Breast epithelium (tissue), 4 donors: Measurements from ENCODE around the gene KDM3B. TPM values are rescaled to one million over a fixed set of nuclear protein-coding genes. Genes with fewer than 3 reads are reported as not detected.

Source experiments
- DNase-seq, 2 donors: peaks; one replicate each; pipeline ENCODE4 v3.0.0-alpha.2; 2019; ENCODE audit warnings: low spot score in 2 of 2
- H3K27ac ChIP-seq, 2 donors: fragments of 200-600 bp; sonication (generic) in 1 of 2; one replicate each; pipeline ENCODE4 v1.5.1; 2016 to 2019; ENCODE audit warnings: mild to moderate bottlenecking in 1 of 2
- H3K27me3 ChIP-seq, 2 donors: fragments of 200-600 bp; sonication (generic) in 1 of 2; one replicate each; pipeline versions ENCODE4 v1.5.1 to v1.6.0; 2017 to 2019; ENCODE audit warnings: control low read depth in 1 of 2, mild to moderate bottlenecking in 1 of 2
- H3K36me3 ChIP-seq: fragments of 200-600 bp; one replicate; pipeline ENCODE4 v1.5.1; 2019
- H3K4me1 ChIP-seq, 2 donors: fragments of 200-600 bp; sonication (generic); one replicate each; pipeline ENCODE4 v1.5.1; 2016 to 2019; ENCODE audit warnings: control low read depth in 1 of 2
- H3K4me3 ChIP-seq, 3 donors: fragments of 200-600 bp; sonication (generic); 1 replicate in 2 of 3; 2 replicates in 1 of 3; pipeline ENCODE4 v1.5.1; 2016 to 2019; ENCODE audit warnings: mild to moderate bottlenecking in 3 of 3, moderate library complexity in 2 of 3
- H3K9me3 ChIP-seq, 2 donors: fragments of 200-600 bp; sonication (generic) in 1 of 2; one replicate each; pipeline ENCODE4 v1.5.1; 2016 to 2019; ENCODE audit warnings: control low read depth in 1 of 2
- POLR2A ChIP-seq: fragments of 450-650 bp; IDR thresholded peaks from one replicate; pipeline ENCODE4 v1.6.1; 2016; ENCODE audit warnings: antibody characterized with exemption, mild to moderate bottlenecking, moderate library complexity
- POLR2AphosphoS5 ChIP-seq, 3 donors: sonication (generic); formaldehyde crosslinking; IDR thresholded peaks; one replicate each; pipeline ENCODE4 v1.6.1; 2017; ENCODE audit warnings: antibody characterized with exemption in 3 of 3
- intact Hi-C: fragments of 100-400 bp; cut with DNase I; formaldehyde crosslinking; loops from one replicate; pipeline ENCODE4 v1.15.1; 2023; ENCODE audit warnings: low total_unique reads
- total RNA-seq, 3 donors: library from RNA; depleted of rRNA; stranded (reverse); fragments of >200 nt; gene quantifications; one replicate each; pipeline ENCODE4 v1.1.0, GENCODE V29; 2016
- TF ChIP-seq, protein P1 (sequence below), 3 donors: fragments of 450-650 bp; IDR thresholded peaks; one replicate each; pipeline ENCODE4 v1.5.1; 2016 to 2017; ENCODE audit warnings: antibody characterized with exemption in 3 of 3, mild to moderate bottlenecking in 3 of 3, moderate library complexity in 3 of 3

Gene KDM3B
- total RNA-seq, 3 donors from 2014 or later: 61.3 to 85.0 (median 66.5) TPM

DNA sequence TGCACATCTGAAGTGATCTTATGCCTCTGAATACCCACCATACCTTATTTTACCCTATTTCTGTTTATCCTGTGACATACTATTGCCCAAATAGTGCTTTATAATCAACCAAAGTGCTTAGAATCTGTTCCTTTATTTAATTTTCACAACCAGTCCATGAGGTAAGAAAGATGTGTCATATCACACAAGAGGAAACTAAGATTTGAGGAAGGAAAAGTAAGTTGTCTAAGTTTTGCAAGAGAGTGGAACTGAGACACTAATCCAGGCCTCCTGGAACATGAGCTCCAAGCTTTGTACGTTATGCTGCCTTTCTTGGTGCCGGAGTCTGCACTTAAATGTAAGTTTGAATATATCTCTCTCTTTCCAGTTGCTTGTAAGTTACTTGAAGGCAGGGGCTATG lies 17.2 kb downstream of the KDM3B start:
- intact Hi-C loops: no loop called here
- Histone ChIP-seq H3K27ac (no peak overlapping the region), H3K9me3 (no peaks in the 10 kb centered on the region), H3K27me3 (no peaks in the 10 kb centered on the region), H3K4me3 (no peak overlapping the region), H3K36me3 (no peaks in the 10 kb centered on the region), H3K4me1 (no peaks in the 10 kb centered on the region)
- TF ChIP-seq POLR2A: no peak
- TF ChIP-seq POLR2AphosphoS5 (IDR thresholded peaks at IDR 0.05): no peak
- TF ChIP-seq, protein P1, sequence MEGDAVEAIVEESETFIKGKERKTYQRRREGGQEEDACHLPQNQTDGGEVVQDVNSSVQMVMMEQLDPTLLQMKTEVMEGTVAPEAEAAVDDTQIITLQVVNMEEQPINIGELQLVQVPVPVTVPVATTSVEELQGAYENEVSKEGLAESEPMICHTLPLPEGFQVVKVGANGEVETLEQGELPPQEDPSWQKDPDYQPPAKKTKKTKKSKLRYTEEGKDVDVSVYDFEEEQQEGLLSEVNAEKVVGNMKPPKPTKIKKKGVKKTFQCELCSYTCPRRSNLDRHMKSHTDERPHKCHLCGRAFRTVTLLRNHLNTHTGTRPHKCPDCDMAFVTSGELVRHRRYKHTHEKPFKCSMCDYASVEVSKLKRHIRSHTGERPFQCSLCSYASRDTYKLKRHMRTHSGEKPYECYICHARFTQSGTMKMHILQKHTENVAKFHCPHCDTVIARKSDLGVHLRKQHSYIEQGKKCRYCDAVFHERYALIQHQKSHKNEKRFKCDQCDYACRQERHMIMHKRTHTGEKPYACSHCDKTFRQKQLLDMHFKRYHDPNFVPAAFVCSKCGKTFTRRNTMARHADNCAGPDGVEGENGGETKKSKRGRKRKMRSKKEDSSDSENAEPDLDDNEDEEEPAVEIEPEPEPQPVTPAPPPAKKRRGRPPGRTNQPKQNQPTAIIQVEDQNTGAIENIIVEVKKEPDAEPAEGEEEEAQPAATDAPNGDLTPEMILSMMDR (IDR thresholded peaks at IDR 0.05): no peak
- DNase-seq: no peak

DNA sequence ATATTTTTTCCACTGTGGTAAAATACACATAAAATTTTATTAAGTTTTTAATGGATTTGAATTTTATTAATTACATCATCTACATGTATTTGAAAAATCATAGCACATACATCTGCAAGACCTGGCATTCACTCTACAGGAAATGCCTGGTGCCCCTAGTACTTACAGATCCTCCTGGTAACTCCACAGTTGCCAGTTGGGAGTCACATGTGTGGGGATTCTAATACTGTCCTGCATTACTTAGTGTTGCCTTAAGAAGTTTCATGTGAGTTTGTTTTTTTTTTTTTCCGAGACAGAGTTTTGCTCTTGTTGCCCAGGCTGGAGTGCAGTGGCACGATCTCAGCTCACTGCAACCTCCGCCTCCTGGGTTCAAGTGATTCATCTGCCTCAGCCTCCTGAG lies 18.1 kb downstream of the KDM3B start:
- H3K4me3 ChIP-seq: no peak overlapping the region
- H3K27ac ChIP-seq: no peak overlapping the region
- H3K27me3 ChIP-seq: no peaks in the 10 kb centered on the region
- no peaks in the 10 kb centered on the region for H3K36me3 ChIP-seq
- no peaks in the 10 kb centered on the region for H3K9me3 ChIP-seq
- DNase-seq: no peak
- no peaks in the 10 kb centered on the region for H3K4me1 ChIP-seq
- TF ChIP-seq POLR2AphosphoS5 (IDR thresholded peaks at IDR 0.05) (no peak), POLR2A (no peak)
- TF ChIP-seq, protein P1 (IDR thresholded peaks at IDR 0.05): no peak
- intact Hi-C loops: no loop called here

DNA sequence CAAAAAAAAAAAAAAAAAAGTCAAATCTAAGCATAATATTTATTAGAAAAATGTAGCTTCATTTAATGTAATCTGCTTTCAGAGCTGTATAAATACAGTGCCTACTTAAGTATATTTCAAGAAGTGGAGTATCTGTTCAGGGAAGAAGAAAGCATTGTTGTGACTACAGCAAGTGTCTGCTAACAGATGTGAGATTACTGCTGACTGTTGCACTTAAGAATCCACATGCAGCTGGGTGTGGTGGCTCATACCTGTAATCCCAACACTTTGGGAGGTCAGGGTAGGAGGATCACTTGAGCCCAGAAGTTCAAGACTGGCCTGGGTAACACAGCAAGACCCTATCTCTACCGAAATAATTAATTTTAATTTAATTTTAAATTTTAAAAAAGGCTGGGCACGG lies 19.0 kb downstream of the KDM3B start:
- no peaks in the 10 kb centered on the region for H3K4me1 ChIP-seq
- H3K9me3 ChIP-seq: no peaks in the 10 kb centered on the region
- no peak overlapping the region for H3K4me3 ChIP-seq
- H3K27me3 ChIP-seq: no peaks in the 10 kb centered on the region
- intact Hi-C loops: no loop called here
- no peaks in the 10 kb centered on the region for H3K36me3 ChIP-seq
- DNase-seq: no peak
- no peak overlapping the region for H3K27ac ChIP-seq
- TF ChIP-seq, protein P1 (IDR thresholded peaks at IDR 0.05): no peak
- TF ChIP-seq POLR2AphosphoS5 (IDR thresholded peaks at IDR 0.05): no peak
- no peak for TF ChIP-seq POLR2A

DNA sequence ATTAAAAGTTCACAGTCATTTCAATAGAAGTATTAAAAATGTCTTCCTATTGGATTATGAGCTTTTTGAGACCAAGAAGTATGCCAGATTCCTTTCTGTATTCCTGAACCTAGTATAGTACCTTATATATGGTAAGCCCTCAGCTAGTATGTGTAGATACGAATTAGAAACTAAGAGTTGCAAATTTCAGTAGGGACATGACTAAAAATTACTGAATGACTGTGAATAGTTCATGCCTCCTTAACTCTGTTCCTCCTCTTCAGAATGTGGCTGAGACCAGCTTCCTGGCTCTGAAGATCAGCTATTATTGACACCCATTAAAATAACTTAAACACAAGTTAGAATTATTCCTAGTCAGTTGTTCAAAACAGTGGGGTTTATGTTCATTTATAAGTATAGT lies 19.7 kb downstream of the KDM3B start:
- intact Hi-C loops: no loop called here

DNA sequence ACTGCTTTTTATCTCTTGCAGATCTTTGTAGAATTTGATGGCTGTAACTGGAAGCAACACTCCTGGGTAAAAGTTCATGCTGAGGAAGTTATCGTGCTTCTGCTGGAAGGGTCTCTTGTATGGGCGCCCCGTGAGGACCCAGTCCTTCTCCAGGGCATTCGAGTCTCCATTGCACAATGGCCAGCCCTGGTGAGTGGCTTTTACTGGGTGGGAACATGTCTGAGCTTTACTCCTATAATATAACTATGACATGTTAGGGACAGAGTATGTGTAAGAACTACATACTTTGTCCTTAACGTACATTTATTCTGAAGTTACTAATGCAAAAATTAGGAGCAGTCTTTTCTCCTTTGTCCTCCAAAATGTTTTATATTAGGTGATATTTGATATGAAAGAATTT lies 20.2 kb downstream of the KDM3B start:
- Histone ChIP-seq H3K4me3 (no peak overlapping the region), H3K27ac (no peak overlapping the region), H3K36me3 (no peaks in the 10 kb centered on the region), H3K27me3 (no peaks in the 10 kb centered on the region), H3K4me1 (no peaks in the 10 kb centered on the region), H3K9me3 (no peaks in the 10 kb centered on the region)
- TF ChIP-seq, protein P1 (IDR thresholded peaks at IDR 0.05): no peak
- TF ChIP-seq POLR2AphosphoS5 (IDR thresholded peaks at IDR 0.05) (no peak), POLR2A (no peak)
- DNase-seq: no peak
- intact Hi-C loops: no loop called here

More for the DNA sequence above, 19.7 kb downstream of the KDM3B start:
- Histone ChIP-seq H3K4me1 (no peaks in the 10 kb centered on the region), H3K4me3 (no peak overlapping the region), H3K27ac (no peak overlapping the region), H3K9me3 (no peaks in the 10 kb centered on the region), H3K36me3 (no peaks in the 10 kb centered on the region), H3K27me3 (no peaks in the 10 kb centered on the region)
- TF ChIP-seq POLR2A: no peak
- no peak for TF ChIP-seq POLR2AphosphoS5 (IDR thresholded peaks at IDR 0.05)
- TF ChIP-seq, protein P1 (IDR thresholded peaks at IDR 0.05): no peak
- DNase-seq: no peak
